ENCODE results near the gene TMEM198.

GRCh38 chr2:219598308-219599078, 54.7 kb downstream of the TMEM198 start:
- TF ChIP-seq CTCF (conservative IDR thresholded peaks at IDR 0.05 in 1 of 2, IDR thresholded peaks at IDR 0.05 in 1 of 2; ENCODE audit: extremely low read depth in 1 of 2, insufficient read depth in 1 of 2, low read depth in 1 of 2, low read length in 2 of 2) (no peak), EZH2 (IDR thresholded peaks at IDR 0.05; ENCODE audit: borderline replicate concordance, low read length) (no peak)
